HFFc6 (cell line): ENCODE results near the gene QRSL1. TPM values are rescaled to one million over a fixed set of nuclear protein-coding genes. Genes with fewer than 3 reads are reported as not detected.

ENCODE experiments used
- DNase-seq: peaks from one replicate; pipeline ENCODE4 v3.0.0-alpha.2; 2018
- H3K27ac Mint-ChIP-seq: 2 replicates; pipeline ENCODE4 v1.8.0; 2020; ENCODE audit warnings: mild to moderate bottlenecking, mixed read lengths
- H3K27me3 Mint-ChIP-seq: 2 replicates; pipeline ENCODE4 v1.8.0; 2021; ENCODE audit warnings: mild to moderate bottlenecking, moderate library complexity, mixed read lengths; ENCODE audit not compliant: insufficient read depth
- H3K36me3 Mint-ChIP-seq: 2 replicates; pipeline ENCODE4 v1.8.0; 2021; ENCODE audit warnings: low read depth, mixed read lengths
- H3K4me1 Mint-ChIP-seq: 2 replicates; pipeline ENCODE4 v1.8.0; 2020; ENCODE audit warnings: low read depth, mixed read lengths
- H3K4me3 Mint-ChIP-seq: 2 replicates; pipeline ENCODE4 v1.8.0; 2020; ENCODE audit warnings: mild to moderate bottlenecking, moderate library complexity, mixed read lengths
- H3K9me3 Mint-ChIP-seq: 2 replicates; pipeline ENCODE4 v1.8.0; 2020; ENCODE audit warnings: mild to moderate bottlenecking, mixed read lengths
- CTCF ChIP-seq: fragments of 200-600 bp; sonication (generic); IDR thresholded peaks from 2 replicates; pipeline ENCODE4 v1.5.0; 2021; ENCODE audit warnings: antibody characterized with exemption, mild to moderate bottlenecking
- total RNA-seq, 6 experiments: library from RNA; stranded (reverse); fragmentation: NEBNext Ultra II Directional; extraction: Animal tissue kit (Norgen Biotek cat#: 25700); gene quantifications; 2 replicates in 1 of 6; 3 replicates in 5 of 6; pipeline ENCODE4 v1.2.3, GENCODE V29; 2021

Gene QRSL1
- total RNA-seq, 6 experiments from 2014 or later, result 8.8 to 12.4 (median 10.1) TPM

- H3K9me3 Mint-ChIP-seq, result peaks cover 18% of the 10 kb centered on the region
- no peak overlapping the region for H3K4me3 Mint-ChIP-seq
- H3K36me3 Mint-ChIP-seq, result peaks cover 56% of the 10 kb centered on the region
- no peaks in the 10 kb centered on the region; the same call in 1 of the 2 replicates for H3K27me3 Mint-ChIP-seq
- no peak overlapping the region for H3K27ac Mint-ChIP-seq
- no peak for DNase-seq
- H3K4me1 Mint-ChIP-seq, result no peaks in the 10 kb centered on the region
- no peak for TF ChIP-seq CTCF
Measured at GRCh38 chr6:106662458-106662857, 33.1 kb downstream of the QRSL1 start.

- peaks cover 24% of the 10 kb centered on the region for H3K36me3 Mint-ChIP-seq
- no peaks in the 10 kb centered on the region for H3K9me3 Mint-ChIP-seq
- no peaks in the 10 kb centered on the region for H3K4me1 Mint-ChIP-seq
- no peak for TF ChIP-seq CTCF
- H3K27ac Mint-ChIP-seq, result no peak overlapping the region
- no peak for DNase-seq
- no peaks in the 10 kb centered on the region; the same call in 1 of the 2 replicates for H3K27me3 Mint-ChIP-seq
- H3K4me3 Mint-ChIP-seq, result no peak overlapping the region
Measured at GRCh38 chr6:106666282-106667021, 37.1 kb downstream of the QRSL1 start.

- Mint-ChIP-seq H3K4me3 (no peak overlapping the region), H3K4me1 (no peaks in the 10 kb centered on the region), H3K36me3 (peaks cover 24% of the 10 kb centered on the region), H3K27me3 (peaks cover under 1% of the 10 kb centered on the region; the same call in 1 of the 2 replicates), H3K9me3 (no peaks in the 10 kb centered on the region), H3K27ac (no peak overlapping the region)
- TF ChIP-seq CTCF, result no peak
- no peak for DNase-seq
Measured at GRCh38 chr6:106667022-106667402, 37.6 kb downstream of the QRSL1 start.

- no peaks in the 10 kb centered on the region for H3K4me1 Mint-ChIP-seq
- H3K36me3 Mint-ChIP-seq, result peaks cover 4% of the 10 kb centered on the region; the same call in 1 of the 2 replicates
- no peak overlapping the region for H3K27ac Mint-ChIP-seq
- no peak overlapping the region for H3K4me3 Mint-ChIP-seq
- H3K9me3 Mint-ChIP-seq, result no peaks in the 10 kb centered on the region
- no peak for DNase-seq
- TF ChIP-seq CTCF, result no peak
- peaks cover 2% of the 10 kb centered on the region; the same call in 1 of the 2 replicates for H3K27me3 Mint-ChIP-seq
Measured at GRCh38 chr6:106670236-106670635, 40.9 kb downstream of the QRSL1 start.

GRCh38 chr6:106671651-106672050 is 42.3 kb downstream of the QRSL1 start:
- no peak for DNase-seq
- H3K27me3 Mint-ChIP-seq, result peaks cover 2% of the 10 kb centered on the region; the same call in 1 of the 2 replicates
- H3K4me1 Mint-ChIP-seq, result no peaks in the 10 kb centered on the region
- no peaks in the 10 kb centered on the region for H3K9me3 Mint-ChIP-seq
- H3K4me3 Mint-ChIP-seq, result no peak overlapping the region
- no peak overlapping the region for H3K27ac Mint-ChIP-seq
- no peaks in the 10 kb centered on the region for H3K36me3 Mint-ChIP-seq
- no peak for TF ChIP-seq CTCF
